Keratinocyte (primary cell): ENCODE results near the gene CLDN19. TPM values are rescaled to one million over a fixed set of nuclear protein-coding genes. Genes with fewer than 3 reads are reported as not detected.

Experiments used
- DNase-seq: peaks from one replicate; pipeline ENCODE4 v3.0.0-alpha.2; 2011; ENCODE audit warnings: low read depth, missing footprints, low spot score
- FAIRE-seq: peaks from 2 replicates; lab custom pipeline; 2011; peaks lifted over from hg19 to GRCh38; lab: Jason Lieb, UNC
- H2AFZ ChIP-seq: 2 replicates; pipeline ENCODE4 v1.6.0; 2012; ENCODE audit warnings: low read length, control low read depth, inconsistent platforms; ENCODE audit not compliant: control insufficient read depth
- H3K27ac ChIP-seq: 2 replicates; pipeline ENCODE4 v1.5.1; 2011; ENCODE audit warnings: low read length; ENCODE audit not compliant: control insufficient read depth, insufficient read depth
- H3K27me3 ChIP-seq: 3 replicates; pipeline ENCODE4 v1.6.0; 2011; ENCODE audit warnings: low read length; ENCODE audit not compliant: control insufficient read depth, insufficient read depth; ENCODE audit errors: extremely low read depth
- H3K36me3 ChIP-seq, 2 experiments: 2 replicates in 1 of 2; 3 replicates in 1 of 2; pipeline ENCODE4 v1.5.1; 2011; ENCODE audit warnings: low read length in 2 of 2, mild to moderate bottlenecking in 1 of 2; ENCODE audit not compliant: control insufficient read depth in 2 of 2, insufficient read depth in 2 of 2; ENCODE audit errors: extremely low read depth in 1 of 2
- H3K4me1 ChIP-seq: 3 replicates; pipeline ENCODE4 v1.5.1; 2011; ENCODE audit warnings: low read length; ENCODE audit not compliant: control insufficient read depth, insufficient read depth; ENCODE audit errors: extremely low read depth
- H3K4me2 ChIP-seq: 3 replicates; pipeline ENCODE4 v1.6.0; 2011; ENCODE audit warnings: low read depth, low read length; ENCODE audit not compliant: control insufficient read depth, insufficient read depth; ENCODE audit errors: extremely low read depth
- H3K4me3 ChIP-seq, 3 experiments: fragments of 200-600 bp in 1 of 3; sonication (generic) in 1 of 3; 2 replicates in 2 of 3; 3 replicates in 1 of 3; pipeline ENCODE4 v1.5.1; 2011 to 2016; ENCODE audit warnings: low read length in 3 of 3, mild to moderate bottlenecking in 3 of 3, control low read depth in 2 of 3, inconsistent platforms in 1 of 3, low read depth in 1 of 3, mixed read lengths in 1 of 3, mixed run types in 1 of 3, moderate library complexity in 1 of 3; ENCODE audit not compliant: control insufficient read depth in 2 of 3, insufficient read depth in 2 of 3; ENCODE audit errors: extremely low read depth in 1 of 3
- H3K79me2 ChIP-seq: 2 replicates; pipeline ENCODE4 v1.6.0; 2012; ENCODE audit warnings: low read length; ENCODE audit not compliant: control insufficient read depth, insufficient read depth
- H3K9ac ChIP-seq: 3 replicates; pipeline ENCODE4 v1.6.0; 2011; ENCODE audit warnings: low read length; ENCODE audit not compliant: control insufficient read depth, insufficient read depth; ENCODE audit errors: extremely low read depth
- H3K9me1 ChIP-seq: 3 replicates; pipeline ENCODE4 v1.6.0; 2011; ENCODE audit warnings: low read length; ENCODE audit not compliant: control insufficient read depth, insufficient read depth; ENCODE audit errors: extremely low read depth
- H3K9me3 ChIP-seq: 2 replicates; pipeline ENCODE4 v1.5.1; 2012; ENCODE audit warnings: low read depth, low read length; ENCODE audit not compliant: control insufficient read depth
- H4K20me1 ChIP-seq: 3 replicates; pipeline ENCODE4 v1.6.0; 2011; ENCODE audit warnings: low read length; ENCODE audit not compliant: control insufficient read depth, insufficient read depth; ENCODE audit errors: extremely low read depth
- CTCF ChIP-seq, 3 experiments: IDR thresholded peaks in 1 of 3; conservative IDR thresholded peaks in 1 of 3; optimal IDR thresholded peaks in 1 of 3; 2 replicates in 2 of 3; 3 replicates in 1 of 3; pipeline versions ENCODE3 to v1.5.1; 2011; ENCODE audit warnings: low read length in 3 of 3, mild to moderate bottlenecking in 3 of 3, moderate library complexity in 2 of 3, control low read depth in 1 of 3, inconsistent platforms in 1 of 3; ENCODE audit not compliant: insufficient read depth in 2 of 3; ENCODE audit errors: extremely low read depth in 1 of 3
- EZH2 ChIP-seq: IDR thresholded peaks from one replicate; pipeline ENCODE4 v1.6.1; 2012; ENCODE audit warnings: inconsistent platforms, mild to moderate bottlenecking, low read length, moderate library complexity
- dilution Hi-C: fragments of 300-500 bp; cut with MboI; formaldehyde crosslinking; loops from one replicate; pipeline ENCODE4 v1.7.0; 2020; ENCODE audit warnings: low sequenced_read_pairs; ENCODE audit not compliant: extremely low pct_ligation_motif_present
- polyA plus RNA-seq, 5 experiments: library from polyadenylated mRNA; depleted of rRNA in 3 of 5; stranded (reverse) in 3 of 5; stranded (forward) in 1 of 5; unstranded in 1 of 5; fragments of >200 nt; gene quantifications; 1 replicate in 1 of 5; 2 replicates in 3 of 5; 3 replicates in 1 of 5; pipeline versions ENCODE4 v1.2.1 to v1.2.3, GENCODE V29; 2011 to 2012; ENCODE audit warnings: missing spikeins in 2 of 5, low read depth in 1 of 5, low replicate concordance in 1 of 5

Gene CLDN19
- polyA plus RNA-seq, 1 donor (not counting 4 experiments of a cell fraction or from before 2014, with no cell fraction given), result not detected

DNA sequence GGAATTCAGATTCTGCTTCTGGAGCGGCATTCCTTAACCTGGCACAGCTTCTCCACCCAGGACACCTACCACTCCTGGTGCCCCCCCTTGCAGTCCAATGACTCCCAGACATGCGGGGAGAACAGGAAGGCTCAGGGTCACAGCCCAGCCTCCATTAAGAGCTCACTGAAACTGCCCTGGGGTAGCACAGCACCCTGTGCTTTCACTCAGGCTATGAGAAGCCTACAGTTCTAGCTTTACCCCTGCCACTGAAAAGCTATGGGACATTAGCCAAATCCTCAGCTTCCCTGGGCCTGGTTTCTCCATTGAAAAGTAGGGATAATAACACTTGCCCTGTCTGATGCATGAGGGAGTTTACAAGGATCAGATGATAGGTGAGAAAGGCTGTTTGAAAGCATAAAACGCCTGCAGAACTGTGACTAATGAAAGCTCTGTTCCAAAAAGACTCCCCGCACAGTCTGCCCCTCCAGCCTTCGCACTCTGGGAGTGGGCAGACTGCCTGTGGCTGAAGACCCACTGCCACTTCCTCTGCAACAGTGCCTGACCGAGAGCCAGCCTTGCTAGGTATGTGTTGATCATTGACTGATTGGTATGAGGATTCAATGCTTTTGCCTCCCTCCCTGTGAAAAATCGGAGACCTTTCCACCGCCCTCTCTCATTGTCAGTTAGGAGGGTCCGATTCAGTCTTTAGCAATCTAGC, 2.7 kb upstream of the CLDN19 start:
- peak overlapping the region; percentile 65 for H3K9ac ChIP-seq
- dilution Hi-C loops, result no loop called here
- DNase-seq (no peak), FAIRE-seq (no peak)
- TF ChIP-seq CTCF (optimal IDR thresholded peaks at IDR 0.05 in 1 of 3, IDR thresholded peaks at IDR 0.05 in 1 of 3, conservative IDR thresholded peaks at IDR 0.05 in 1 of 3; ENCODE audit: extremely low read depth in 1 of 3, insufficient read depth in 2 of 3, low read length in 3 of 3) (no peak), EZH2 (no peak)
- H3K9me1 ChIP-seq, result peaks cover 2% of the 10 kb centered on the region
- peak overlapping the region; percentile 86 for H3K4me2 ChIP-seq
- peak overlapping the region; percentile 93 for H3K27ac ChIP-seq
- no peaks in the 10 kb centered on the region for H3K79me2 ChIP-seq
- H2AFZ ChIP-seq, result peak overlapping the region; percentile 82
- H3K27me3 ChIP-seq, result no peaks in the 10 kb centered on the region
- peak overlapping the region in 2 of 3 experiments; percentile 14 to 47 for H3K4me3 ChIP-seq
- H3K9me3 ChIP-seq, result no peaks in the 10 kb centered on the region
- peaks cover 23% of the 10 kb centered on the region for H3K4me1 ChIP-seq
- no peaks in the 10 kb centered on the region for H4K20me1 ChIP-seq
- peaks cover 5 to 12% of the 10 kb centered on the region in 2 experiments for H3K36me3 ChIP-seq

- FAIRE-seq (peak; percentile 67), DNase-seq (no peak)
- Histone ChIP-seq H3K27me3 (no peaks in the 10 kb centered on the region), H3K4me2 (peak overlapping the region; percentile 86), H3K79me2 (no peaks in the 10 kb centered on the region), H3K27ac (peak overlapping the region; percentile 93), H3K36me3 (peaks cover 3 to 7% of the 10 kb centered on the region in 2 experiments), H3K9me1 (peaks cover 2% of the 10 kb centered on the region), H4K20me1 (no peaks in the 10 kb centered on the region), H2AFZ (peak overlapping the region; percentile 9), H3K9ac (peak overlapping the region; percentile 65), H3K4me1 (peaks cover 27% of the 10 kb centered on the region), H3K9me3 (no peaks in the 10 kb centered on the region), H3K4me3 (no peak overlapping the region)
- TF ChIP-seq CTCF (optimal IDR thresholded peaks at IDR 0.05 in 1 of 3, IDR thresholded peaks at IDR 0.05 in 1 of 3, conservative IDR thresholded peaks at IDR 0.05 in 1 of 3; ENCODE audit: extremely low read depth in 1 of 3, insufficient read depth in 2 of 3, low read length in 3 of 3), result no peak
- TF ChIP-seq EZH2, result no peak
- dilution Hi-C loops, result no loop called here
These were observed 2.1 kb upstream of the CLDN19 start for GRCh38 chr1:42742141-42742540.
